LHCN-M2 (cell line): ENCODE measurements around the gene FHOD1. TPM values are rescaled to one million over a fixed set of nuclear protein-coding genes. Genes with fewer than 3 reads are reported as not detected.

Experiments used
- DNase-seq: peaks from one replicate; pipeline ENCODE4 v3.0.0-alpha.2; 2012; ENCODE audit warnings: low read depth
- total RNA-seq: library from RNA; depleted of rRNA; stranded (reverse); fragments of >200 nt; gene quantifications from 2 replicates; pipeline ENCODE4 v1.2.3, GENCODE V29; 2014

Gene FHOD1
- total RNA-seq, 1 experiment from 2014 or later = 29.7 TPM

DNA sequence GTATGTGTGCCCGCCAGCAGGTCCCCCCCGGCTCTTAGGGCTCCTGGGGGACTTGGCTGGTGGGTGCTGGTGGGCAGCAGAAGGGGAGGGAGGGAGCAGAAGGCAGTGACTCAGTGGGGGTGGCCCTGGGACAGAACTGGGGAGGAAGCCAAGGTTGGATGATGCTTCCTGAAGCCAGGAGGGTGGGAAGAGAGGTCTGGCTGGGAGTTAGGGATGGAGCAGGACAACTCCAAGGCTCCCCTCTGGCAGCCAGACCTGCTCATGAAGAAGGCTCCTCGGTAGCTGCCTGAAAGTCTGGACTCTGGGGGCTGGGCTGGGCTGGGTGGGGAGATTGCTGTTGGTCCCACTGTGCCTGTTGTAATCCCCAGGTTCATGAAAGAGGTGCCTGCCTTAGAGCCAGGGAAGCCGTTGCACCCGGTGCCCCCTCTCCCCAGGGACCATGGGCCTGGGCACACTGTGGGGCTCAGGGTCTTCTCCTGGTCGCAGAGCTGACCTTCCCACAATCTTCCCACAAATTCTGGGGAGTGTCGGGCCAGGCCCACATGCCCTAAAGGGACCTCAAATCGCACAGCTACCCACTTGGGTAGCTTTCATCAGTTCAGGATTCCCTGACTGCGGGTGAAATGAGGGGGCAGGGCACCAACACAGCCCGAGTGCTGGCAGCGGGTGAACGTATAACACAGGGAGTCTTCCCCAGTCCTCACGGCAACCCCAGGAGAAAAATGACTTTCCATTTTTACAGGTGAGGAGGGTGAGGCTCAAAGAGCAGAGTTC is 30.9 kb upstream of the FHOD1 start:
- peak; percentile 64 for DNase-seq

DNA sequence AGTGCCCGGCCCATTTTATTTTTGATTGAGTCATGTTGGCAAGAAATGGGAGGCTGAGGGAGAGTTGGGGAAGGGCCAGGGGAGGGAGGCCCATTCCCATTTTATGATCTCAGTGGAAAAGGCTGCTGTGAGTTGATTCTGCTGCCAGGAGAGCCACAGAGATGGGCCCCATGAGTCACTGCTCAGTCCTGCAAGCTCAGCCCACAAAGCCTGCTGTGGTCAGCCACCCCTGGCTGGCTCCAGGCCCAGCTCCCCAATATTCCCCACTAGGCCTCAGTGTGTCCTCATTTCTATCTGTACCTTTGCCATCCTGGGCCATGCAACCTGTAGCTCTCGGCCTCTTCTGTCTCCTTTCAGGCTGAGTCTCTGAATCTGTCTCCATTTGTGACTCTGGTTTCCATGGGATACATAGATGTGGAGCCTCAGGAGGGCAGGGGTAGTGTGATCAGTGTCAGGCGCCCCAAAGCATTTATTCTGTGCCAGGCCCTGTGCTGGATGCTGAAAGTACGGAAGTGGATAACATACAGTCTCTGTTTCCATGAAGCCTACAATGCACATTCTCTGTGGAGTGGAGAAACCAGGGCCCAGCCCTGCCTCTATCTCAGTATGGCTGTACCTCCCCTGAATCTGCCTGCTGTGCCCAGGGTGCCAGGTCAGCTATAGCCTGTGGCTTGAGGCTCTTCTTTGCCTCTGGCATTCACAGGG is 30.2 kb upstream of the FHOD1 start:
- DNase-seq = peak; percentile 98

- DNase-seq = no peak
These were observed 28.0 kb upstream of the FHOD1 start for GRCh38 chr16:67275321-67275720.

DNA sequence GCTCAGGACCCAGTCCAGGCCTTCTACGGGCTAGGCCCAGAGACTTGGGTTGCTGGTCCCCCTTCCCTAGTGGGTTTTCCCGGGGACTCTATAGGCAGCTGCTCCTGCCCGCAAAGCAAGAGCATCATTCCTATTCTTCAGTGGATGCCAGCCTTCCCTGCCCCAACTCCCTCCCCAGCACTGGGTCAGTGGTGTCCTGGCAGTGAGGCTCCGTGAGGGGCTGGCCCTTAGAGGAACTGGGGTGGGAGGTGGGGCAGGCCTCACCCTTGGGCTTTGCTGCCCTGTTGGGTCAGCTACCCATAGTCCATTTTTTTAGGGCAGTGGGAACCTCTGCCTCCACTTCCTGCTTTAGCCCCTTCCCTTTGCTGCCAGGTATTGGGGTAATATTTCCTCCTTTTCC is 24.2 kb upstream of the FHOD1 start:
- no peak for DNase-seq

DNA sequence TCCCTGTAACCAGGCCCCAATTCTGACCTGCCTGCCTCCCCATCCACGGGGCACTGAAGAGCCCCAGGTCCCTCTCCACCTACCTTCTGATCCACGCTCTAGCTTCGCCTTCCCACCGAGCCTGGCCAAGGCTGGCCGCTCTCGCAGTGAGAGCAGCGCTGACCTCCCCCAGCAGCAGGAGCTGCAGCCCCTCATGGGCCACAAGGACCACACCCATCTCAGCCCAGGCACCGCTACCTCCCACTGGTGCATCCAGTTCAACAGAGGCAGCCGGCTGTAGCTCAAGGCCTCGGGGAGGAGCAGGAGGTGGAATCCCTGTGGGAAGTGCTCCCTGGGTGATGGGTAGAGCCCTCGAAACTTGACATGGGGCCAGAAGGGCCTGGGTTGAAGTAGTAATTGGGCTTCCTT is 23.7 kb upstream of the FHOD1 start:
- no peak for DNase-seq

- no peak for DNase-seq
These were observed 22.5 kb upstream of the FHOD1 start for GRCh38 chr16:67269766-67270165.

- DNase-seq = peak; percentile 86
These were observed 20.9 kb upstream of the FHOD1 start for GRCh38 chr16:67268136-67268579.

- DNase-seq = no peak
These were observed 18.6 kb upstream of the FHOD1 start for GRCh38 chr16:67265834-67266233.

GRCh38 chr16:67264866-67265265 is 17.6 kb upstream of the FHOD1 start:
- no peak for DNase-seq

DNA sequence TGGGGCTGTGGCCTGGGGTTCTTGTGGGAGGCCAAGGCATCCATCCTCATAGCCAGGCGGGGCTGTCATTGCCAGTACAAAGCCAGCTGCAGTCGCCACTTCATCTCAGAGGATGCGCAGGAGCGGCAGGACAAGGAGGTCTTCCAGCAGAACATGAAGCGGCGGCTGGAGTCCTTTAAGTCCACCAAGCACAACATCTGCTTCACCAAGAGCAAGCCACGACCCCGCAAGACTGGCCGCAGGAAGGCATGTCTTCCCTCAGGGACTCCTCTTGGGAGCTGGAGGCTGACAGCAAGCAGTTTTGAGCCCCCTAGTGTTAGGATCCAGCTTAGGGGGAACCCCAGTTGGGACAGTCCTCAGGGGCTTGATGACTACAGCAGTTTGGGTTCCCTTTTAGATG is 17.0 kb upstream of the FHOD1 start:
- DNase-seq = no peak

DNA sequence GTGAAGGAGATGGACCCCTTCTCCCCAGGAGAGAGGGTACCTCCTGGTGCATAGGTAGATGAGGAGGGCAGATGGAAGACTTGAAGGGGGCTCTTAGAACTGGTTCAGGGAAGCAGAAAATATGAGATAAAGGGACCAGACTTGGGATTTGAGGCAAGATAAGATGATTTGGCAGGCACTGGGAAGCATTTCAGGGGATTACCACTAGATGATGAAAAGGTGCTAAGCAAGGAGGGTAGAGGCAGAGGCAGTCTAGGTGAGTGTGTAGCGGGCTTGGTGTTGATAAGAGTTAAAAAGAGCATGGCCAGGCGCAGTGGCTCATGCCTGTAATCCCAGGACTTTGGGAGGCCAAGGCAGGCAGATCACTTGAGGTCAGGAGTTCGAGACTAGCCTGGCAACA is 15.9 kb upstream of the FHOD1 start:
- no peak for DNase-seq

- peak; percentile 60 for DNase-seq
These were observed 13.3 kb upstream of the FHOD1 start for GRCh38 chr16:67260426-67261063.

DNA sequence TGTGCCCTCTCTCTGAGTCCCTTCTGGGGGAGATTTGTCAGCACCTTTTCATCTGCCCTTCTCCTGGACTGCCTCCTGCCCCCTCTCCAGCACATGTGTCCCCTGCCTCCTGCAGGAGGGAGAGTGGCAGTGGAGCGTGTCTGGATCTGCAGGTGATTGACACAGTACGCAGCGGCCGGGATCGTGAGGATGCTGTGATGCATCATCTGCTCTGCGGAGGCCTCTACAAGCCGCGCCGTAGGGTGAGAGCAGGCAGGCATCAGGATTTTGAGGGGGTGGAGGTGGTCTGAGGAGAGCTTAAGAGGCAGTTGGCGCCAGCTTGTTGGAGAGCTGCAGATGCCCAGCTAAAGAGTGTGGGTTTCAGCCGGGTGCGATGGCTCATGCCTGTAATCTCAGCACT is 12.4 kb upstream of the FHOD1 start:
- DNase-seq = no peak

DNA sequence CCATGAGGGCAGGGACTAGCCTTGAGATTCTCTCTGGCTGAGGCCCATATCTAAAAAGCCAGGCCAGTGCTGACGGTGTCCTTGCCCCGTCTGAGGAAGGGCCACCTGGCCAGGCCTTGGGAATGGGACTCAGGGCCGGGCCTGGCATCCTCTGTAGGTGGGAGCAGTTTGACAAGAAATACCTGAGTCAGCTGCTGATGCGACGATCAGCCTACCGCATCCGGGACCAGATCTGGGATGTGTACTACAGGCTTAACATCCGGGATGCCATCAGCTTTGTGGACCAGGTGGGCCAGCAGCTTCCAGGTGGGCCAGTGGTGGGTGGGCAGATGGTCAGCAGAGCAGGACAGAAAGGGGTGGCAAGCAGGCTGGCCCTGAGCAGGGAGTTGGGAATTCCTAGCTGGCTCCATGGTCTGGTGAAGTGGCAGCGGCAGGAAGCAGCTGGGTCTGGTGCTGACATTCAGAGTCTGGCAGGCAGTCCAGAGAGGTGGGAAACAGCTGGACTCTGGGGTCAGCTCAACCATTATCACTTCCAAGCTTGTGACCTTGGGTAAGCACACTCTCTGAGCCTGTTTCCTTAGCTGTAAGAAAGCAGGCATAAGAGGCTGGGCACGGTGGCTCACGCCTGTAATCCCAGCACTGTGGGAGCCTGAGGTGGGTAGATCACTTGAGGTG is 11.0 kb upstream of the FHOD1 start:
- no peak for DNase-seq

GRCh38 chr16:67257486-67258160 is 10.3 kb upstream of the FHOD1 start:
- no peak for DNase-seq

GRCh38 chr16:67256701-67257230 is 9.5 kb upstream of the FHOD1 start:
- no peak for DNase-seq

DNA sequence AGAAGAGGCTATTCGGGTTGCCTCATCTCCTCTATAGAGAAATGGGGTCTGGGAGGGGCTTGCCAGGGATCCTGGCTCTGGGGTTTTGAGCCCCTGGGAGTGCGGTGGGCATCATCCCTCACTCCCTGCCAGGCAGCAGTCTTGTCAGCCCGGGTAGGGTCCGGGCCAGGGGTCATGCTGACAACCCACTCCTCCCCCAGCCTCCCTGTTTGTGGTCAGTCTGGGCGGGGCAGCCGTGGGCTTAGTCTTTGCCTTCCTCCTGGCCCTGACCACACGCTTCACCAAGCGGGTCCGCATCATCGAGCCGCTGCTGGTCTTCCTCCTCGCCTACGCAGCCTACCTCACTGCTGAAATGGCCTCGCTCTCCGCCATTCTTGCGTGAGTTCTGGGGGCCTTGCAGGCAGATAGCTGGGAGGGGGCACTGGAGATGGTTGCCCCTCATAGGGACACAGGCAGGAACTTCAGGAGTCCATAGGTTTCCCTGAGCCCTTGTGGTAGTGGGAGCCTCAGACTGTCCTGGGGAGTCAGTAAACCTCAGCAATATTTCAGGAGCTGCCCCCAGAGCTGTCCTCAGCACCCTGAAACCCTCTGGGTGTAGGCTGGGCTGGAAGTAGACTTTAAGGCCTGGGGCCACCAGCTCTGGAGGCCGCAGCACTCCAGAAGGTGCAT is 8.4 kb upstream of the FHOD1 start:
- no peak for DNase-seq

DNA sequence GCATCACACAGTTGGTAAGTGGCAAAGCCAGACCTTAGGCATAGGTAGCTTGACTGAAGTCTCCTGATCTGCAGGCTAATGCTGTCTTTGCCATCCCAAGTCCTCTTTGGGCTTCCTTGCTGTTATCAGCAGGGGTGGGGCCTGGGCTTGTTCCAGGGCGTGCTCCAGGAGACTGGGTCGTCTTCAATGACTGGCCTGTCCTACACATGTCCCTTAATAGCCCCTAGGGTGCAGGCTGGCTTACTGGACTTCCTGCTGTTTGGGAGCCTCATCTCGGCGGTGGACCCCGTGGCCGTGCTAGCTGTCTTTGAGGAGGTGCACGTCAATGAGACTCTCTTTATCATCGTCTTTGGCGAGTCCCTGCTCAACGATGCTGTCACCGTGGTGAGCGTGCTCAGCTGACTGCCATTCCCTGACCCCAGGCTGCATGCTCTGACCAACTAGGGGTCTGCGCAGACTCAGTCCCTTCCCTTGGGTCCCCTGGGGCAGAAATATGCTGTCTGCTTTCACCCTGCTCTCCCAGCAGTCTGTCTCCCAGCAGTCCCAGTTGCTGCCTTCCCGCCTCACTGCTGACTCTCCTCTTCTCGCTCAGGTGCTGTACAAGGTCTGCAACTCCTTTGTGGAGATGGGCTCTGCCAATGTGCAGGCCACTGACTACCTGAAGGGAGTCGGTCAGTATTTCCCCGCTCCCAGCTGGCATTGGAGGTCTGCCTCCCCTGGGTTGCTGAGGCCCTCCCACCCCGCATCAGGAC is 7.7 kb upstream of the FHOD1 start:
- DNase-seq = no peak

DNA sequence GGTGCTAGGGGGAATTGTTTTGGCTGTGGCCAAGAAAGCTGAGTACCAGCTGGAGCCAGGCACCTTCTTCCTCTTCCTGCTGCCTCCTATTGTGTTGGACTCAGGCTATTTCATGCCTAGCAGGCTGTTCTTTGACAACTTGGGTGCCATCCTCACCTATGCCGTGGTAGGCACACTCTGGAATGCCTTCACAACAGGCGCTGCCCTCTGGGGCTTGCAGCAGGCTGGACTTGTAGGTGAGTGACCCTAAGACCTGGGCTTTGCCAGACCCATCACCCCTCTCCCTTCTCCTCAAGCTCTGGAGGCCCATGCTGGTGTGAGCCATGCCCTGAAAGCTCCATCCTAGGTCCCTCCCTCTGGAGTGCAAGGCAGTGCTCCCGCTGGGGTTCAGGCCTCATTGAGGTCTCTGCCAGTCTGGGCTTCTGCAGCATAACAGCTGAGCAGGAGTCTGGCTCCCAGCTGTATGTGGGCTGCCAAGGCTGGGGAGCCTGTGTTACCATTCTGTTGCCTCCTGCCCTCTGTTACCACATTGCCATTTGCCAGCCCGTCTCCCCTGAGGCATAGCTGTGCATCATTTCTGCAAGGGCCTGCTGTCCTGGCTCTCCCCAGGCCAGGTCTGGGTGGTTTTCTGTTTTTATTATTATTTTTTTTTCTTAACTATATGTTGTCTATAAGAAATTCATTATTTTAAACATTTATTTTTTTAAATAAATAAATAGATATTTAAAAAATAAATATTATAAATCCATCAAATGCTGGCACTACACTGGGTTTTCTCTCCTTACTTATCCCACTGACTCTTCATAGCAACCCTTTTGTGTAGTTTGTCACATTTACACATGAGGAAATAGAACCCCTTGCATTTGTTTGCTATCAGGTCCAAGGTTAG is 5.6 kb upstream of the FHOD1 start:
- peak; percentile 31 for DNase-seq
